Body of pancreas (tissue), 4 donors: ENCODE results near the gene BCL6B.

Source experiments
- POLR2A ChIP-seq, 3 donors: fragments of 450-650 bp; IDR thresholded peaks; one replicate each; pipeline ENCODE4 v1.6.1; 2016; ENCODE audit warnings: antibody characterized with exemption in 3 of 3, mild to moderate bottlenecking in 2 of 3
- TF ChIP-seq, protein P1 (sequence below), 7 experiments: fragments of 450-650 bp in 4 of 7; fragments of 200-600 bp in 3 of 7; sonication (generic) in 3 of 7; IDR thresholded peaks; one replicate each; pipeline ENCODE4 v1.5.1; 2016 to 2019; ENCODE audit warnings: antibody characterized with exemption in 7 of 7

GRCh38 chr17:7026471-7027115 is 3.7 kb downstream of the BCL6B start:
- TF ChIP-seq, protein P1, sequence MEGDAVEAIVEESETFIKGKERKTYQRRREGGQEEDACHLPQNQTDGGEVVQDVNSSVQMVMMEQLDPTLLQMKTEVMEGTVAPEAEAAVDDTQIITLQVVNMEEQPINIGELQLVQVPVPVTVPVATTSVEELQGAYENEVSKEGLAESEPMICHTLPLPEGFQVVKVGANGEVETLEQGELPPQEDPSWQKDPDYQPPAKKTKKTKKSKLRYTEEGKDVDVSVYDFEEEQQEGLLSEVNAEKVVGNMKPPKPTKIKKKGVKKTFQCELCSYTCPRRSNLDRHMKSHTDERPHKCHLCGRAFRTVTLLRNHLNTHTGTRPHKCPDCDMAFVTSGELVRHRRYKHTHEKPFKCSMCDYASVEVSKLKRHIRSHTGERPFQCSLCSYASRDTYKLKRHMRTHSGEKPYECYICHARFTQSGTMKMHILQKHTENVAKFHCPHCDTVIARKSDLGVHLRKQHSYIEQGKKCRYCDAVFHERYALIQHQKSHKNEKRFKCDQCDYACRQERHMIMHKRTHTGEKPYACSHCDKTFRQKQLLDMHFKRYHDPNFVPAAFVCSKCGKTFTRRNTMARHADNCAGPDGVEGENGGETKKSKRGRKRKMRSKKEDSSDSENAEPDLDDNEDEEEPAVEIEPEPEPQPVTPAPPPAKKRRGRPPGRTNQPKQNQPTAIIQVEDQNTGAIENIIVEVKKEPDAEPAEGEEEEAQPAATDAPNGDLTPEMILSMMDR (IDR thresholded peaks at IDR 0.05): no peak
- TF ChIP-seq POLR2A (IDR thresholded peaks at IDR 0.05): no peak
